Keratinocyte (primary cell): ENCODE results near the gene BRPF3. TPM values are rescaled to one million over a fixed set of nuclear protein-coding genes. Genes with fewer than 3 reads are reported as not detected.

Experiments used
- DNase-seq: peaks from one replicate; pipeline ENCODE4 v3.0.0-alpha.2; 2011; ENCODE audit warnings: low read depth, missing footprints, low spot score
- FAIRE-seq: peaks from 2 replicates; lab custom pipeline; 2011; peaks lifted over from hg19 to GRCh38; lab: Jason Lieb, UNC
- H2AFZ ChIP-seq: 2 replicates; pipeline ENCODE4 v1.6.0; 2012; ENCODE audit warnings: low read length, control low read depth, inconsistent platforms; ENCODE audit not compliant: control insufficient read depth
- H3K27ac ChIP-seq: 2 replicates; pipeline ENCODE4 v1.5.1; 2011; ENCODE audit warnings: low read length; ENCODE audit not compliant: control insufficient read depth, insufficient read depth
- H3K27me3 ChIP-seq: 3 replicates; pipeline ENCODE4 v1.6.0; 2011; ENCODE audit warnings: low read length; ENCODE audit not compliant: control insufficient read depth, insufficient read depth; ENCODE audit errors: extremely low read depth
- H3K36me3 ChIP-seq, 2 experiments: 2 replicates in 1 of 2; 3 replicates in 1 of 2; pipeline ENCODE4 v1.5.1; 2011; ENCODE audit warnings: low read length in 2 of 2, mild to moderate bottlenecking in 1 of 2; ENCODE audit not compliant: control insufficient read depth in 2 of 2, insufficient read depth in 2 of 2; ENCODE audit errors: extremely low read depth in 1 of 2
- H3K4me1 ChIP-seq: 3 replicates; pipeline ENCODE4 v1.5.1; 2011; ENCODE audit warnings: low read length; ENCODE audit not compliant: control insufficient read depth, insufficient read depth; ENCODE audit errors: extremely low read depth
- H3K4me2 ChIP-seq: 3 replicates; pipeline ENCODE4 v1.6.0; 2011; ENCODE audit warnings: low read depth, low read length; ENCODE audit not compliant: control insufficient read depth, insufficient read depth; ENCODE audit errors: extremely low read depth
- H3K4me3 ChIP-seq, 3 experiments: fragments of 200-600 bp in 1 of 3; sonication (generic) in 1 of 3; 2 replicates in 2 of 3; 3 replicates in 1 of 3; pipeline ENCODE4 v1.5.1; 2011 to 2016; ENCODE audit warnings: low read length in 3 of 3, mild to moderate bottlenecking in 3 of 3, control low read depth in 2 of 3, inconsistent platforms in 1 of 3, low read depth in 1 of 3, mixed read lengths in 1 of 3, mixed run types in 1 of 3, moderate library complexity in 1 of 3; ENCODE audit not compliant: control insufficient read depth in 2 of 3, insufficient read depth in 2 of 3; ENCODE audit errors: extremely low read depth in 1 of 3
- H3K79me2 ChIP-seq: 2 replicates; pipeline ENCODE4 v1.6.0; 2012; ENCODE audit warnings: low read length; ENCODE audit not compliant: control insufficient read depth, insufficient read depth
- H3K9ac ChIP-seq: 3 replicates; pipeline ENCODE4 v1.6.0; 2011; ENCODE audit warnings: low read length; ENCODE audit not compliant: control insufficient read depth, insufficient read depth; ENCODE audit errors: extremely low read depth
- H3K9me1 ChIP-seq: 3 replicates; pipeline ENCODE4 v1.6.0; 2011; ENCODE audit warnings: low read length; ENCODE audit not compliant: control insufficient read depth, insufficient read depth; ENCODE audit errors: extremely low read depth
- H3K9me3 ChIP-seq: 2 replicates; pipeline ENCODE4 v1.5.1; 2012; ENCODE audit warnings: low read depth, low read length; ENCODE audit not compliant: control insufficient read depth
- H4K20me1 ChIP-seq: 3 replicates; pipeline ENCODE4 v1.6.0; 2011; ENCODE audit warnings: low read length; ENCODE audit not compliant: control insufficient read depth, insufficient read depth; ENCODE audit errors: extremely low read depth
- EZH2 ChIP-seq: IDR thresholded peaks from one replicate; pipeline ENCODE4 v1.6.1; 2012; ENCODE audit warnings: inconsistent platforms, mild to moderate bottlenecking, low read length, moderate library complexity
- dilution Hi-C: fragments of 300-500 bp; cut with MboI; formaldehyde crosslinking; loops from one replicate; pipeline ENCODE4 v1.7.0; 2020; ENCODE audit warnings: low sequenced_read_pairs; ENCODE audit not compliant: extremely low pct_ligation_motif_present
- polyA plus RNA-seq, 5 experiments: library from polyadenylated mRNA; depleted of rRNA in 3 of 5; stranded (reverse) in 3 of 5; stranded (forward) in 1 of 5; unstranded in 1 of 5; fragments of >200 nt; gene quantifications; 1 replicate in 1 of 5; 2 replicates in 3 of 5; 3 replicates in 1 of 5; pipeline versions ENCODE4 v1.2.1 to v1.2.3, GENCODE V29; 2011 to 2012; ENCODE audit warnings: missing spikeins in 2 of 5, low read depth in 1 of 5, low replicate concordance in 1 of 5
- TF ChIP-seq, protein P1 (sequence below), 3 experiments: IDR thresholded peaks in 1 of 3; conservative IDR thresholded peaks in 1 of 3; optimal IDR thresholded peaks in 1 of 3; 2 replicates in 2 of 3; 3 replicates in 1 of 3; pipeline versions ENCODE3 to v1.5.1; 2011; ENCODE audit warnings: low read length in 3 of 3, mild to moderate bottlenecking in 3 of 3, moderate library complexity in 2 of 3, control low read depth in 1 of 3, inconsistent platforms in 1 of 3; ENCODE audit not compliant: insufficient read depth in 2 of 3; ENCODE audit errors: extremely low read depth in 1 of 3

Gene BRPF3
- polyA plus RNA-seq, 1 donor (not counting 4 experiments of a cell fraction or from before 2014, with no cell fraction given): 4.8 TPM

DNA sequence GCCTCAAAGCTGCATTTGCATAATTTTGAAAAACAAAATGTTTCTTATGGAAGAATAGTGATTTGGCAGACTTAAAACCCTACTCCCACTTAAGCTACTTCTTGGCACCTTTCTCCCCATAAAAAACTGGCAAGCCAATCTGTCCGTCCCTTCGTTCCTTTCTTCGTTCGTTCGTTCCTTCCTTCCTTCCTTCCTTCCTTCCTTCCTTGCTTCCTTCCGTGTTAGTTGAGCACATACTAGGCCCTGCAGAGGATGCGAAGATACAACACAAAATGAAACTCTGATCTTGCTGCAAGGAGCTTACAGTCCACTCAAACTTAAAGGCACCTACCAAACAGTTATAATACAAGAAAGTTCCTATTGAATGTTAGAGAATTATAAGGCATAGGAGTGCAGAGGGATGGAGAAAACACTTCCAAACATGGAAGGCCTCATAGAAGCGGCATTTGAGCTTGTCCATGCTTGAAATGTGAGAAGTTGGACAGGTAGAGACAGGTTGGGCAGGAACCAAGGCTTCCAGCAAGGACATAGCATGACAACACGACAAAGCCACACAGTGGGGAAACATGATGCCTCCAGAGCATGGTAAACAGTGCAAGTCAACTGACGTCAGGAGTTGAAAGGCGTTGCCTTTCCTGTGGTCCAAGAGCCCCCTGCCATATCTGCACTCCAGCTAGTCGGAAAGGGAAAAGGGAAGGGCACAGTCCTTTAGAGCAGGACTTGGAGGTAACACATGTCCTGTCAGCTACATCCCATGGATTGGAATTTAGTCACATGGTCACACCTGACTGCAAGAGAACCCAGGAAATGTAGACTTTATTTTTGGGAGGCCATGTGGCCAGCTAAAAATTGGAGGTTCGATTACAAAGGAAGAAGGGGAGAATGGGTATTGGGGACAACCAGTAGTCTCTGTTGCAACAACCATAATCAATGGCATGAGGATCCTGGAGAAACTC, 80.3 kb downstream of the BRPF3 start:
- Histone ChIP-seq H3K4me3 (no peak overlapping the region), H3K27ac (no peak overlapping the region), H2AFZ (no peak overlapping the region), H3K36me3 (no peaks in the 10 kb centered on the region), H3K4me1 (peaks cover 3% of the 10 kb centered on the region), H3K9me3 (no peaks in the 10 kb centered on the region), H4K20me1 (no peaks in the 10 kb centered on the region), H3K9ac (no peak overlapping the region), H3K9me1 (no peaks in the 10 kb centered on the region), H3K4me2 (no peak overlapping the region), H3K27me3 (peaks cover 7% of the 10 kb centered on the region), H3K79me2 (no peaks in the 10 kb centered on the region)
- TF ChIP-seq, protein P1, sequence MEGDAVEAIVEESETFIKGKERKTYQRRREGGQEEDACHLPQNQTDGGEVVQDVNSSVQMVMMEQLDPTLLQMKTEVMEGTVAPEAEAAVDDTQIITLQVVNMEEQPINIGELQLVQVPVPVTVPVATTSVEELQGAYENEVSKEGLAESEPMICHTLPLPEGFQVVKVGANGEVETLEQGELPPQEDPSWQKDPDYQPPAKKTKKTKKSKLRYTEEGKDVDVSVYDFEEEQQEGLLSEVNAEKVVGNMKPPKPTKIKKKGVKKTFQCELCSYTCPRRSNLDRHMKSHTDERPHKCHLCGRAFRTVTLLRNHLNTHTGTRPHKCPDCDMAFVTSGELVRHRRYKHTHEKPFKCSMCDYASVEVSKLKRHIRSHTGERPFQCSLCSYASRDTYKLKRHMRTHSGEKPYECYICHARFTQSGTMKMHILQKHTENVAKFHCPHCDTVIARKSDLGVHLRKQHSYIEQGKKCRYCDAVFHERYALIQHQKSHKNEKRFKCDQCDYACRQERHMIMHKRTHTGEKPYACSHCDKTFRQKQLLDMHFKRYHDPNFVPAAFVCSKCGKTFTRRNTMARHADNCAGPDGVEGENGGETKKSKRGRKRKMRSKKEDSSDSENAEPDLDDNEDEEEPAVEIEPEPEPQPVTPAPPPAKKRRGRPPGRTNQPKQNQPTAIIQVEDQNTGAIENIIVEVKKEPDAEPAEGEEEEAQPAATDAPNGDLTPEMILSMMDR (optimal IDR thresholded peaks at IDR 0.05 in 1 of 3, IDR thresholded peaks at IDR 0.05 in 1 of 3, conservative IDR thresholded peaks at IDR 0.05 in 1 of 3; ENCODE audit: extremely low read depth in 1 of 3, insufficient read depth in 2 of 3, low read length in 3 of 3): no peak
- no peak for TF ChIP-seq EZH2
- FAIRE-seq: no peak
- no peak for DNase-seq
- dilution Hi-C loops: no loop called here

DNA sequence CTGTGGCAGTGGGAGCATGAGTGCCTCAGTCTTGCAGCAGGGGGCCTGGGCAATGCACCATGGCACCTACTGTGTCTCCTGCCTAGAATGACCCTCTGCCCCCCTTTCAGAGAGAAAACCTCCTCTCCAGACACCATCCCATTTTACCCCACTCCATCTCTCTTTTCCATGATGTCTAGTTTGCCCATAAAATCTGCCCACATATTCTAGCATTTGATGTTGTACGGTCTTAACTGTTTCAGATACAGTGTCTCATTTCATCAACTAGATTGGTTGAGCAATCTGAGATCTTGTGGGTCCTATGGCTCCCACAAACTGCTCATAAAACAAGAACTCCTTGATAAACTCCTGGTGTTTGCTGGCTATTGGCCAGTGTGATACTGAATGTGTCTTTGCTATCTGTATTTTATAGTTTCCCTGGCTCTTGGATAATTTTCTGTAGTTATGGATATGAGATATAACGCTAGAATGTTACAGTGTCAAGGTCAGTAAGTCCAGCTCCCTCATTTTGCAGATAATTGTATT, 81.5 kb downstream of the BRPF3 start:
- dilution Hi-C loops: no loop called here
- H3K9me3 ChIP-seq: no peaks in the 10 kb centered on the region
- peaks cover 3% of the 10 kb centered on the region for H3K4me1 ChIP-seq
- H3K36me3 ChIP-seq: no peaks in the 10 kb centered on the region
- H2AFZ ChIP-seq: no peak overlapping the region
- H3K27me3 ChIP-seq: peaks cover 7% of the 10 kb centered on the region
- H3K79me2 ChIP-seq: no peaks in the 10 kb centered on the region
- H3K27ac ChIP-seq: no peak overlapping the region
- H3K4me3 ChIP-seq: no peak overlapping the region
- no peaks in the 10 kb centered on the region for H3K9me1 ChIP-seq
- no peaks in the 10 kb centered on the region for H4K20me1 ChIP-seq
- no peak for DNase-seq
- no peak for TF ChIP-seq EZH2
- TF ChIP-seq, protein P1 (optimal IDR thresholded peaks at IDR 0.05 in 1 of 3, IDR thresholded peaks at IDR 0.05 in 1 of 3, conservative IDR thresholded peaks at IDR 0.05 in 1 of 3; ENCODE audit: extremely low read depth in 1 of 3, insufficient read depth in 2 of 3, low read length in 3 of 3): no peak
- no peak overlapping the region for H3K4me2 ChIP-seq
- no peak overlapping the region for H3K9ac ChIP-seq
- FAIRE-seq: no peak
